ENCODE results near the gene USP46. TPM values are rescaled to one million over a fixed set of nuclear protein-coding genes. Genes with fewer than 3 reads are reported as not detected.
A peak's percentile ranks its signal among the peaks of the same experiment; 100 is the strongest.

The USP46 gene
- total RNA-seq, 1 donor from 2014 or later: 32.4 TPM

DNA sequence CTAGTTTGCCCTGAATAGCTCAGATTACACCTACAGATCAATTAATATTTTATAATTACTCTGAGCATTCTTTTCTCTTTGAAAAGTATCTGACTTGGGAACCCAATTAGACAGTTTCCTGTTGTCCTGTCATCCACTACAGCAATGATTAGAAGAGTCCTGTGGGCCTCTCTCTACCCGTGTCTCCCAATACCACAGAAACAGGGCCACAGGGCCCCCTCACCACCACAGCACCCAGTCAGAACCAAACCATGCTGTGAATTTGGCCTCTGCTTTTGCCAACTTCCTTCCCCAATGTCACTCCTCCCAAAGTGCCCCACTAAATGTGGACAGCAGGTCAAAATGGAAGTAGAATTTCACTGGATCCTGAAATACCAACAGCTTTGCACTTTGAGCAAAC lies 10.3 kb downstream of the USP46 start:
- Mint-ChIP-seq H3K4me1 (ENCODE audit: unreplicated experiment) (peaks cover 44% of the 10 kb centered on the region), H3K9me3 (ENCODE audit: unreplicated experiment) (no peaks in the 10 kb centered on the region), H3K4me3 (ENCODE audit: unreplicated experiment) (no peak overlapping the region), H3K27ac (ENCODE audit: unreplicated experiment) (no peak overlapping the region), H3K36me3 (ENCODE audit: low read depth, unreplicated experiment) (peaks cover 4% of the 10 kb centered on the region), H3K27me3 (ENCODE audit: unreplicated experiment) (peaks cover 3% of the 10 kb centered on the region)
- TF ChIP-seq, protein P1, sequence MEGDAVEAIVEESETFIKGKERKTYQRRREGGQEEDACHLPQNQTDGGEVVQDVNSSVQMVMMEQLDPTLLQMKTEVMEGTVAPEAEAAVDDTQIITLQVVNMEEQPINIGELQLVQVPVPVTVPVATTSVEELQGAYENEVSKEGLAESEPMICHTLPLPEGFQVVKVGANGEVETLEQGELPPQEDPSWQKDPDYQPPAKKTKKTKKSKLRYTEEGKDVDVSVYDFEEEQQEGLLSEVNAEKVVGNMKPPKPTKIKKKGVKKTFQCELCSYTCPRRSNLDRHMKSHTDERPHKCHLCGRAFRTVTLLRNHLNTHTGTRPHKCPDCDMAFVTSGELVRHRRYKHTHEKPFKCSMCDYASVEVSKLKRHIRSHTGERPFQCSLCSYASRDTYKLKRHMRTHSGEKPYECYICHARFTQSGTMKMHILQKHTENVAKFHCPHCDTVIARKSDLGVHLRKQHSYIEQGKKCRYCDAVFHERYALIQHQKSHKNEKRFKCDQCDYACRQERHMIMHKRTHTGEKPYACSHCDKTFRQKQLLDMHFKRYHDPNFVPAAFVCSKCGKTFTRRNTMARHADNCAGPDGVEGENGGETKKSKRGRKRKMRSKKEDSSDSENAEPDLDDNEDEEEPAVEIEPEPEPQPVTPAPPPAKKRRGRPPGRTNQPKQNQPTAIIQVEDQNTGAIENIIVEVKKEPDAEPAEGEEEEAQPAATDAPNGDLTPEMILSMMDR (IDR thresholded peaks at IDR 0.05; ENCODE audit: unreplicated experiment): no peak
- DNase-seq (ENCODE audit: low spot score): no peak

DNA sequence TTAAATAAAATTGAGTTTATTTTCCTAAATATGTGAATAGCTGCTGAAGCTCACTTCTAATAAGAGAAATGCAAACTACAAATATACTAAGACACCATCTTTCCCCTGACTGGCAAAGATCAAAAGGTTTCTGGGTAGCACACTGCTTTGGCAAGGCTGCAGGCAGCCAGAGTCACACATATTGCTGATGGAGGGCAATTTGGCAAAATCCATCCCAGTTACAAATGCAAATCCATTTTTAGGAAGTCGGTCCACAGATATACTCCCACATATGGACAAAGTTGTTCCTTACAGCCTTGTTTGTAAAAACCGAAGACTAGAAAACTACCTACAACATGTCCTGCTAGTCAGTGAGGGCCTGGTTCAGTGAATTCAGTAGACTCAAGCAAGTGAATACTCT lies 12.4 kb downstream of the USP46 start:
- Mint-ChIP-seq H3K4me3 (ENCODE audit: unreplicated experiment) (no peak overlapping the region), H3K9me3 (ENCODE audit: unreplicated experiment) (no peaks in the 10 kb centered on the region)

GRCh38 chr4:52646096-52646495 lies 13.0 kb downstream of the USP46 start:
- Mint-ChIP-seq H3K36me3 (ENCODE audit: low read depth, unreplicated experiment) (no peaks in the 10 kb centered on the region), H3K9me3 (ENCODE audit: unreplicated experiment) (no peaks in the 10 kb centered on the region)

More for the DNA sequence above, 12.4 kb downstream of the USP46 start:
- Mint-ChIP-seq H3K36me3 (ENCODE audit: low read depth, unreplicated experiment) (no peaks in the 10 kb centered on the region), H3K27me3 (ENCODE audit: unreplicated experiment) (peaks cover 3% of the 10 kb centered on the region), H3K27ac (ENCODE audit: unreplicated experiment) (peak overlapping the region; percentile 59), H3K4me1 (ENCODE audit: unreplicated experiment) (peaks cover 56% of the 10 kb centered on the region)
- DNase-seq (ENCODE audit: low spot score): no peak
- TF ChIP-seq, protein P1 (IDR thresholded peaks at IDR 0.05; ENCODE audit: unreplicated experiment): no peak

GRCh38 chr4:52645300-52645699 lies 13.8 kb downstream of the USP46 start:
- Mint-ChIP-seq H3K9me3 (ENCODE audit: unreplicated experiment) (no peaks in the 10 kb centered on the region), H3K4me1 (ENCODE audit: unreplicated experiment) (peaks cover 58% of the 10 kb centered on the region), H3K27ac (ENCODE audit: unreplicated experiment) (no peak overlapping the region), H3K27me3 (ENCODE audit: unreplicated experiment) (peaks cover 3% of the 10 kb centered on the region), H3K36me3 (ENCODE audit: low read depth, unreplicated experiment) (no peaks in the 10 kb centered on the region), H3K4me3 (ENCODE audit: unreplicated experiment) (no peak overlapping the region)
- TF ChIP-seq, protein P1 (IDR thresholded peaks at IDR 0.05; ENCODE audit: unreplicated experiment): no peak
- no peak for DNase-seq (ENCODE audit: low spot score)

More at GRCh38 chr4:52646096-52646495, 13.0 kb downstream of the USP46 start:
- peaks cover 3% of the 10 kb centered on the region for H3K27me3 Mint-ChIP-seq (ENCODE audit: unreplicated experiment)
- no peak overlapping the region for H3K27ac Mint-ChIP-seq (ENCODE audit: unreplicated experiment)
- H3K4me3 Mint-ChIP-seq (ENCODE audit: unreplicated experiment): no peak overlapping the region
- H3K4me1 Mint-ChIP-seq (ENCODE audit: unreplicated experiment): peaks cover 57% of the 10 kb centered on the region
- TF ChIP-seq, protein P1 (IDR thresholded peaks at IDR 0.05; ENCODE audit: unreplicated experiment): no peak
- no peak for DNase-seq (ENCODE audit: low spot score)

DNA sequence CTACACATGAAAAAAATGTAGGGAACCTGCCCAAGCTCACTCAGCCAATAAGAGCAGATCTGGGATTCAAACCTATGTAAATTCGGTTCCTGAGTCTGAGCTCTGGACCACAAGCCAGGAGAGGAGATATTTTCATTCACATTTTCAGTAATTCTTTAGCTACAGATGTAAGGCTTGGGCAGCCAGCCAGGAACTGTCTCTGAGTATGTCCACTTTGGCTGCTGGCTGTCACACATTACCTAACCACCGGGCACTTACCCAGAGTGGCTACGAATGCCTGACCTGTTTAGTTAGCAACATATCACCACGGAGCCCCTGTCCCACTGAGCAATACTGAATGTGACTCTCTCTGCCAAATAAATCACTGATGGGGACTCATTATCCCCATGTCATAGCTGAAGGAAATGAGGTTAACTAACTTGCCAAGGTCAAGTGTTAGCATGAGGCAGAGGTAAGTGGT lies 15.3 kb downstream of the USP46 start:
- TF ChIP-seq, protein P1 (IDR thresholded peaks at IDR 0.05; ENCODE audit: unreplicated experiment): no peak
- Mint-ChIP-seq H3K27ac (ENCODE audit: unreplicated experiment) (no peak overlapping the region), H3K4me1 (ENCODE audit: unreplicated experiment) (peaks cover 58% of the 10 kb centered on the region), H3K27me3 (ENCODE audit: unreplicated experiment) (peaks cover 3% of the 10 kb centered on the region), H3K4me3 (ENCODE audit: unreplicated experiment) (no peak overlapping the region), H3K36me3 (ENCODE audit: low read depth, unreplicated experiment) (no peaks in the 10 kb centered on the region), H3K9me3 (ENCODE audit: unreplicated experiment) (no peaks in the 10 kb centered on the region)
- no peak for DNase-seq (ENCODE audit: low spot score)
